NCI-H774 (cell line): ENCODE measurements around the gene HDAC11.

ENCODE experiments used
- DNase-seq: peaks from one replicate; lab custom pipeline; 2025; lab: John Stamatoyannopoulos, UW

HDAC11 gene

DNA sequence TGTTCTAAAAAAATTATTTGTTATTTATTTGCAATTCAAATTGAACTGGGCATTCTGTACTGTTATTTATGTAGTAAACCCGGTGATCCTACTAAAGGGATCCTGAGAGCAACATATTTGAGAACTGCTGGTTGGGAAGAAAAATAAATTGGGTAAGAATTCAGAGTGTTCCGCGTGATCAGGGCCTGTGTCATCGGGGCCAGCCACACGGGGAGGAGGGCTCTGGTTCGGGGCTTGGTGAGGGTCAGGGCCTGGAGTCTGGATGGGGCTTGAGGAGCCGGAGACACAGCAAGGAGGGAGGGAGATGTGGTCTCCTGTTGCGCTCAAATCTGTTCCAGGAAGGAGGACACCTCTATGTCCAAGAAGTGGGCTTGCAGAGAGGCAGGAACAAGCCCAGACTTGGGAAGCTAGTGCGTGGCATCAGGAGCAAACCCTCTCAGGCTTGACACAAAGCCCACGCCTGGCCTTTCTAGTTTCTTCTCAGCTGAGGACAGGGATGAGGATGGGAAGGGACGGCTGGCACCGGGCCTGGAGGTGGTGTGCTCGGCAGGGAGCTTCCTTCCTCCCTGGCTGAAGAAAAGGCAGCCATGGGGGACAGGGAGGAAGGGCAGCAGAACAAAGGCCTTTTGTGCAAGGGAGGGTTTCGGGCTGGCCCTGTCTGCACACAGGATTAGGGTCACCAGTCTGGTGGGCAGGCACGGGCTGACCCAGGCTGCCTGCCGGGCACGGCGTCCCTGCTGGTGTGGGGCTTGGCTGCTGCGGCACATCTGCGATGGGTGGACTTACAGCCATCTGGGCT lies 45.9 kb downstream of the HDAC11 start:
- no peak for DNase-seq

DNA sequence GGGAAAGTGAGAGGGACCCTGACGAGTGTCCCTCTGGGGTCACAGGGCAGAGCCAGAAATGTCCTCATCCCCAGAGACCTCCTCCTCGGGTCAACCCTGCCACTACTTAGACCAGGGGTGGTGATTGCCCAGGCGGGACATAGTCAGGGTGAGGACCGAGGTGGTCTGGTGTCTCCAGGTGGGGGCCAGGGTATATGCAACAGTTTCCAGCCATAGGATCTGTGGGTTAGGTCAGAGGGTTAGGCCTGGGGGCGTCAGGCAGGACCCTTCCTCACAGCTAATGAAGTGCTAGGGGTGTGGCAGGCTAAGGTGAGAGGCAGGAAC lies 46.5 kb downstream of the HDAC11 start:
- DNase-seq, result no peak

DNA sequence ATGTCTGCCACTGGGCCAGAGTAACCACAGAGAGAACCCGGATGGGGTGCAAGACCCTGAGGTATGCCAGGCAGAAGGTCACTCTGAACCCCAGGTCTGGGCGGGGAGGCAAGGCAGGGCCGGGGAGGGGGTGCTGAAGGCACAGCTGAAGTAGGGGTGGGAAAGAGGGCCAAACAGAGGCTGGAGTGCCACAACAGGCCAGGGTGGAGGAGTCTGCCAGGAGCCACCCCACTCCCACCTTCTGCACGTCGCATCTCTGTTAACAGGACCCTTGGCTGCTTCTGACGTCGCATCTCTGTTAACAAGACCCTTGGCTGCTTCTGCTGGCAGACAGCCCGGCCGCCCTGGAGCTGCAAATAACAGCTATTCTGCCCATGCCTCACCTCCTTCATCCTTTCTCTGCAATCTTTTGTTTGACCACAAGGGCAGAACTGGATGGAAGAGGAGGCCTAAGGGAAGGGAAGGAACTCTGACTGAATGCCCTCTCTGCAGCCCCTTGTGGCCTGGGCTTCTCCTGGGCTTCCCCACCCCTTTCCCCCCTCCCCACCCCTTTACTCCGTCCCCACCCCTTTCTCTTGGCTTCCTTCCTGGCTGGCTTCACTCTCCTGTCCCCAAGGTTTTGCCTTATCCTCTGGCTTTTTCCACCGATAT lies 48.2 kb downstream of the HDAC11 start:
- no peak for DNase-seq

DNA sequence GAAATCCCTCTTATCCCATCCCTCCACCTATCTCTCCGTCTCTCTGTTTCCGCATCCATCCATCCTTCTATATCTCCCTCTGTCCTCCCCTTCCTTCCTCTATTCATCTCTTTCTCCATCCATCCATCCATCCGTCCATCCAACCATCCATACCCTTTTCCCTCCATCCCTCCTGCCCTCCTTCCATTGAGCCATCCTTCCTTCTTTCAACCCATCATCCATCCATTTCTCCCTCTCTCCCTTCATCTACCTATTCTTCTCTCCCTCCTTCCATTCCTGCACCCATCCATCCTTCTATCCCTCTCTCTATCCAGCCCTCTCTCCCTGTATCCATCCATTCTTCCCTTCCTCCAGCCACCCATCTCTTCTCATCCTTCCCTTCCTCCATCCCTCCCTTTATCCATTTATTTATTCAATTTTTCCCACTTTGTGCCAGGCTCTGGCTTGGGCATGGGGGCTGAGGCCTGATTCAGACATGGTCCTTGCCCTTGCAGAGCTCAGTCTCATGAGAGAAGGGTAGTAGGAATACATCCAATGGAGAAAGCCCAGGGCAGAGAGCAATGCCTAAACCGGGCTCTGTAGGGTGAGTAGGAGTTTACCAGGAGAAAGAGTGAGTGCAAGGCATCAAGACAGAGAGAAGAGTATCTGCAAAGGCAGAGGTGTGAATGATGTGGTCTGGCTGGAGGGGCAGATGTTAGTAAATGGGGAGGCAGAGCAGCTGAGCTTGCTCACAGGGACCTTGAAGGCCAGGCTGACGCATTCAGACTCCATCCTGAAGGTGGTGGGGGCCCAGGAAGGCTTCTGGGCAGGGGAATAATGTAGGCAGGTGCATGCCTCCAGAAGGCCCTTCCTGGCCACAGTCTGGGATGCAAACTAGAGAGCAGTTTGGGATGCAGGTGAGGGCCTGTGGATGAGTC lies 49.3 kb downstream of the HDAC11 start:
- DNase-seq, result no peak

DNA sequence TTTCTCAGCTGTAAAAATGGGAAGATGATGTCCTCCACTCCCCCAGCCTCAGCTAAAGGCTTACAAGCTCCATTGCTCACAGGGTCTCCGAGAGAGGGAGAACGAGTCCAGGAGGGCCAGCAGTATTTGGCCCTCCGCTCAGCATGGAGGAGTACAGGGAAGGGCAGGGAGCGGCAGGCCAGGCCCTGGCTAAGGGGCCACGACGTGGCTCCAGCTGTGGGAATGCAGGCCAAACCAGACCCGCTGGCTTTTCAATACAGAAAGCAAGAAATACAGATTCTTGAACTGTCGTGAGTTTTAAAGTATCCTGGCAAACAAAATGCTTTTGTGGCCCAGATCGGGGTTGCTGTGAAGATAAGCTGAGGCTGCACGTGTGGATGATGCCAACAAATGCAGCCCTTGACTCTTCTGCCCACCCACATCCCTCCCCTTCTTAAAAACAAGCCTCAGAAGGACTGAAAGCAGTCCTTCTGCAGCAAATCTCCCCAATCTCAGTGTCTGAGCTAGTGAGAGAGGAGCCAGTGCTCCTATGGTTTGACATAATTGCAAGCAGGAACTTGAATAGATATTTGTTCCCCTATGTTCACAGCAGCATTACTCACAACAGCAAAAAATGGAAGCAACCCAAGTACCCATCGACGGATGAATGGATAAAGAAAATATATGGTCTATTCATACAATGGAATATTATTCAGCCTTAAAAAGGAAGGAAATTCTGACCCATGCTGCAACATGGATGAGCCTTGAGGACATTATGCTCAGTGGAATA lies 50.3 kb downstream of the HDAC11 start:
- no peak for DNase-seq

DNA sequence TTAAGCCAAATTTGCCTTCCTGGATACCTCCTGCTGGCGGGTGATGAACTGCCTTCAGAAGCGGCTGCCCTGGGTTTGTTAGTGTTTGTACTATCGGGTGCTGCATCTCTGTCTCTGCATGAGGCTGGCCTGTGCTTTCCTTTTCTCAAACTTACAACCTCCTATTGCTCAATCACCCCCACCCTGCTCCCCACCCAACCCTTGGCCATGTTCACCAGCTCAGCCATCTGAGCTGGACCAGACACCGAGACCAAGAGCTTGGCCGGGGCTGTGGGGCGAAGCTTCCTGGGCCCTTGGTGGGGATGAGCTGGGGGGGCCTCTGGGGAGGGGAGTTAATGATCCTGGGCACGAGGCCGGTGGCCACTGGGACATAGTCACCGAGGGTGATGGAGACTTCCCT lies 52.0 kb downstream of the HDAC11 start:
- DNase-seq, result no peak

DNA sequence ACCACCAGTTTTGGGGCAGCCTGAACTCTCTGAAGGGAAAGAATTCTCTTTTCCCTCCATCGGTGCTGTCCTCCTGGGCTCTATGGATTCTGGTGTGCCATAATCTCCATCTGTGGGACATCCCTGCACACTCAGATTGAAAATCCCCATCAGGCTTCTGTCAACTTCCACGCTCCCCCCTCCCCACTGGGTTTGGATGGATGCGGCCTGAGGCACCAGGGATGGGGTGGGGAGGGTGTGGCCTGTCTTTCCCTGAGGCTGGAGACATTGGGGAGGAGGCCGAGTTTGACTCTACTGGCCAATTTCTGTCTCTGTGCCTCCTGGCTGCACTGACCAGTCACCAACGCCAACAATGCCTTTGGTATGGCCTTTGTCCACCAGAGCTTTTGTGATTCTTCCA lies 52.5 kb downstream of the HDAC11 start:
- no peak for DNase-seq

DNA sequence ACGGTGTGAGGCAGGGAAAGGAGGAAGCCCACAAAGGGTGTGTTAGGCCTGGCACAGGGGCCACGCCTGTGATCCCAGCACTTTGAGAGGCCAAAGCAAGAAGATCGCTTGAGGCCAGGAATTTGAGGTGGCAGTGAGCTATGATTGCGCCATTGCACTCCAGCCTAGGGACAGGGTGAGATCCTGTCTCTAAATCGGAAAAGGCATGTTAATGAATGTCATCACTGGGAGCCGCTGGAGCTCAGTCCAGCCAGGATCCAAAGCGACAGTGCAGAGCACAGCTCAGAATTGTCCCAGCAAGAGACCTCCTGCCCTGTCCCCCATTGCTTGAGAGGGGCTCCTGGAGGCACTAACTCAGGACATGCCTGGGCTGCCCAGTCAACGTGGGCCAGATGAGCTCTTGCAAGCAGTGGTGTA lies 53.8 kb downstream of the HDAC11 start:
- no peak for DNase-seq

DNA sequence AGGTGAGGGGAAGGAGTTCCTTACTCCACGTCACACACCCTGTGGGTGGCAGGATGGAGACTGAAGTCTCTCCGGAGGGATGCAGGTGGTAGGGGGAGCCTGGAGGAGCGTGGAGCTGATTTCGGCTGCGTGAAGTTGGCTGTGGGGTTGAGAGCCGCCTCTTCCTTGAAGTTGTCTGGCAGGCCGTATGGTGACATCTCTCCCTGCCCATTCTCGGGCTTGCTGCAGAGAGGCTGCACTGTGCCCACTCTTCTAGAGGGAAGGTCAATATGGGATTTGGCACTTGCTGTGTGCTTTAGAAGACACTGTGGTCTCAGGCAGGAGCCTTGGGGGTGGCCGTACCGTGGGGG lies 55.4 kb downstream of the HDAC11 start:
- no peak for DNase-seq

DNA sequence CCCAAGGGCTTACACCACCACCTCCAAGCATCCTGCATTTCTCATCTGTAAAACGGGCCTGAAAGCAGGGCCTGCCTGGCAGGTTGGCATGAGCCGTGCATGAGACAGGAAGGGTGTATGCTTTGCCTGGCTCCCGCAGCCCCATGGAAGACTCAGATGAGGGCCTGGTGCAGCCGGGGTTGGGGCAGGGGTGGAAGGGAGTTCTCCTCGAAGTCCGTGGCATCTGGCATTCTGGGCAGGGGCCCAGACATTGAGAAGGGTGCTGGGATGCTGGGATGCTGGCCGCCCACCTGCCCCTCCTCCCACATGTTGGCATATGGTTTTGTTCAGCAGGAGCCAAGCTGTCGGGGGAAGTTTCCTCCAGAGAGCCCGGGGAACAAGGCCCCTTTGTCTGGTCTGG lies 55.8 kb downstream of the HDAC11 start:
- no peak for DNase-seq

DNA sequence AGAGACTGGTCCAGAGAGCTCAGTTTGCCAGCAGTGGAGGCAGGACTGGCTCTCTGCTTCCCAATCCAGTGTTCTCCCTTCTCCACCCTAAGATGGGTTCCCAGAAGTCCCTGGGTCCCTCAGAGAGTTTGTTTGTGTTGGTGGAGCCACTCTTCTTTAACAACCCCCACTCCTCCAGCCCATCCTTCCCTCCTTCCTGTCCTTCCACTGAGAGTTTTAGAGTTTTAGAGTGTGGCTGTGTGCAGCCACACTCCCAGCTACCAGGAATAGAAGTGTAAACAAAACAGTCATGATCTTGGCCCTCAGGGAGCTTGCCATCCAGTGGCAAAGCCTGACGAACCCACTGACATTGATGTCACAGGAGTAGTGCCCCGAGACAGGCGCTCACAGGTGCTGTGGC lies 56.3 kb downstream of the HDAC11 start:
- no peak for DNase-seq

DNA sequence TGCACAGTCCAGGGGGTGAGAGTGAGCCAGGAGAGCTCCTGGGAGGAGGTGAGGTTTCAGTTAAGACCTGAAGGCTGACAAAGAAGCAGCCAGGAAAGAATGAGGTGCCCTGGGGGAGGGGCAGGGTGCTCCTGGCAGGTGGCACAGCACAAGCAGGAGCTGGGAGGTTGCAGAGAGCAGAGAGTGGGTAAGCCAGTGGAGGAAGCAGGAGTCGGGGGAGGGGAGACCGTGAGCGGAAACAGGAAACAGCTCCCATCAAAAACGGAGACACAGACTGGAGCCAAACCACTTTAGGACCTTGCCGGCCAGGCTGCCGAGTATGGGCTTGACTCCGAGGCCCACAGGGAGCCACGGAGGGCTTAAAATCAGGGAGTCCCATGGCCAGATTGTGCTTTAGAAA lies 56.7 kb downstream of the HDAC11 start:
- no peak for DNase-seq

DNA sequence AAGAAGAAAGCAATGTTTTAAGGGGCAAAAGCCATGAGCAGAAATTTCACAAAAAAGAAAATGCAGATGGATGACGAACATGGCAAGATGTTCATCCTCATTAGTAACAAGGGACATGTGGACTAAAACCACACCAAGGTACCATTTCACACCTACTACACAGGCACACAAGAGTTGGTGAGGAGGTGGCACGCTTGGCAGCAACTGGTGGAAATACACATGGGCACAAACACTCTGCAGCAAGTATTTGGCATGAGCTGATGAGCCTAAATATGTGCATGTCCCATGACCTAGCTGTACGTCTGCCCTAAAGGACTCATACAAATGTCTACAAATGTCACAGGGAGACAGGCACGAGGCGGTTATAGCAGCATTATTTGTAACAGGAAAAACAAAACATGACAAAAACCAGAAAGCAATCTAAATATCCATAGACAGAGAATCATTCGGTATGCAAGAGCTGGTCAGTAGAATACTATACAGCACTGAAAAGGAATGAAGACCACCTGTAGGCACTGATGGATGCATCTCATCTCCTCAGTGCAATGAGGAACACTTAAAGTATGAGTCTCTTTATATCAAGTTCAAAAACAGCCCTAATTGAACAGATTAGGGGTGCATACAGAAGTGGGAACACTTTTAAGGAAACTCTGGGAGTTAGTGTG lies 57.3 kb downstream of the HDAC11 start:
- DNase-seq, result no peak

DNA sequence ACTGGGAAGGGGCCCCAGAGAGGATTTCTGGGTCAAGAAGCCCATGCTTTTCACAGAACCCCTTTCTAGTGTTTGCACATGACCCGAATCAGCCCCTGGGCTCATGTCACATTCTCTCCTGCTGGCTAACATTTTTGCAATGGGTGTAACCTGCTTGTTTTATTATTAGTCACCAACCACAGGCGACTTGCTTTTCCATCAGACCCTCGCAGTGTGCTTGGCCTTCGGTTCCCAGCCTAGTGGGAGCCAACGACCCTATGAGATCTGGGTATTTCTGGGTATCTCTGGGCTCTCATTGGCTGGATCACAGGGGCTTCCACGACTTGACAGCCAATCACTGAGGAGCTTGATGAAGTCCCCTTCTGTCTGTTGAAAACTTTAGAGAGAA lies 57.8 kb downstream of the HDAC11 start:
- no peak for DNase-seq

DNA sequence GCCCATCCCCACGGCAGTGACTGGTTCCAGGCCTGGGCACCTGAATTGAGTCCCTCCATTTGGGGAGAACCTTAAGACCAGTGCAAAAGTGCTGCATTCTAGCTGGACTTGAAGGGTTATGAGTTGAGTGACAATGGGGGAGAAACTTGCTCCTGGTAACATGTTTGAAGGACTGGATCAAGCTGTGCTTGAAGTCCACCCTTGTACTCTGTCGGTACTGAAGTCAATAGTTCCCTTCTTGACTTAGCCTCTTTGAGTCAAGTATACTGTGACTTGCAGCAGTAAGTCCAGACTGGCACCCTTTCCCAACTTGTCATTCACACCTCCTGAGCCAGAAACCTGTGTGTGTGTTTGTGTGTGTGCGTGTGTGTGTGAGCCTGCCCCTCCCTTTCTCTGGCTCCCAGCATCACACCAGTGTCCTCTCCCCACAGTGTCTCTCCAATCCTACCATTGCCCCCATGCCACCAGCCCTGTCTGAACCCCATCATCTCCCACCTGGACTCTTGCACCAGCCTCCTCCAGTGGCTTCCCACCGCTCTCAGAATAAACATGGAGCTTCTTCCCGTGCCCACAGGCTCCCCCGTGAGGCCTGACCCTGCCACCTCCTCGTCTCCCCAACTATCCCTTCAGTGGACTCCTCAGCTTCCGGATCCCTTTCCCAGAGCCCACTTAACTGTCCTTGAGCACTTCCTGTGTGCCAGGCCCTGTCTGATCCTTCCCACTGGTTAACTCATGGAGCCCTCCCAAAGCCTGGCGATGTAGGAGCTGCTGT lies 58.6 kb downstream of the HDAC11 start:
- no peak for DNase-seq

DNA sequence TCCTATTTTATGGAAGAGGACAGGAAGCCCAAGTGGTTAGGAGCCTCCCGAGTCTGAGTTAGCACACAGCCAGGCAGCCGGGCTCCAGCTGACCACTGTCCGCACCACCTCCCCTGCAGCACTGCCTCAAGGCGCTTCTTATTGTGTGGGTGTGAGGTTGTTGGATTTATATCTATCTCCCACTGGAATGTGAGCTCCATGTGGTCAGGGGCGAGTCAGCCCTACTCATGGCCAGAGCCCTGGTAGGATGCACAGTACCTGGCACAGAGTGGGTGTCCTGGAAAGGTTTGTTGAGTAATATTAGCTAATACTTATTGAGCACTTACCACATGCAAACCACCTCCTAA lies 59.2 kb downstream of the HDAC11 start:
- no peak for DNase-seq

DNA sequence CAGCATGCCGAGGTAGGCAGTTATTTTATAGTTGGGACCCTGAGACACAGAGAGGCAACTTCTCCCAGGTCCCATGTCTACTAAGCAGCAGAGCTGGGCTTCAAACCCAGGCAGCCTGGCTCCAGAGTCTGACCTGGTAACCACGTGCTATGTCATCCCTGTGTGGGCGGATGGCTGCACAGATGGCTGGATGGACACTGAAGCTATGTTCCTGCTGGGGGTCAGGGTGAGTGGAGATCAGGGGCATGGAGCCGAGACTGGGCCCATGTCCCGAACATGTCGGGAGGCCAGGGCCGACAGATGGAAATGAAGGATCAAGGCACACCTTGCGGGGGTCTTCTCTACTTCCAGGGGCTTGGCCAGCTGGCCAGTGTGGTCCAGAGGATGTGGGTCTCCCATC lies 59.6 kb downstream of the HDAC11 start:
- no peak for DNase-seq

DNA sequence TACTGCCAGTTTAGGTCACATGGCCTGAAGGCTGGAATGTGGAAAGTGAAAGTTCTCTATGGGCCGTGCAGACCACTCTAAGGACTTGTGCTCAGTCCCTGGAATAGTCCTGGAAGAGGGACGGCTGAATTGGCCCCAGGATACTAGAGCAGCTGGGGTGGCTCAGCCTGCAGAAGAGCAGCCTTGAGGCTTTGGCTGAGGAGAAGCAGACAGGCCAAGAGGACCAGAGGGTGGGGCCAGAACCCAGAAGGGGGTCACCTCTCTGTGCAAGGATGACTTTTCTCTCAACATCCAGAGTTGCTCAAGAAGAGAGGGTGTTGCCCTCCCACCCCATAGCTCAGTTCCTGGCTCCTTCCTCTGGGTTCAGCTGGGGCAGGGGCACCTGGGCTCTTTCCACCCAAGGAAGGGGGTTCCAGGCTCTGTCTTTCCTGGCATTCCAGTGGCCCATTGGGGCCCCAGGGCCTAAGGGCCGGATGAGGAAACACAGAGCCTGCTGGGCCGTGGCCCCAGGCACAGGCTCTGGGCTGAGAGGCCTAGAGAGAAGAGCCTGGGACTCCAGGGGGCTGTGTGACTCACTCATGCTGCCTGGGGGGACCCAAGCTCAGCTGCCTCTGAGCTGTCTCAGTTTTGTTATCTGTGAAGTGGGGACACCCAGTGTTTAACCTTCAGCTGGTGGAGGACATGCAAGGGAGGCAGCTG lies 60.3 kb downstream of the HDAC11 start:
- DNase-seq, result no peak

DNA sequence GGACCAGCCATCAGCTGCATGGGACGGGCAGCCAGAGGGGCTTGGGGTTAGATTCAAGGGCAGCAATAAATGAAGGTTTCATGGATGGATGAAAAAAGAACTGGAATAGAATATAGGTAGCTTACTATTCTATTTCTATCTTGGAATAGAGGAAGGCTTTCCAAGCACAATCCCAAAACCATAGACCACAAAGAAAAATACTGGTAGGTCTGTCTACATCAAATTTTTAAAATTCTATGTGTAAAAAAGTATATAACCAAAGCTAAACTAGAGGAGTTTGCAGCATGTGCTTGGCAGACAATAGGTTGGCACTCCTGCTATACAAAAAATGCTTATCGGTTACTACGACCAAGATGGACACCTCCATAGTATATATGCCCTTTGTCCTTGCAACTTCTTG lies 61.6 kb downstream of the HDAC11 start:
- no peak for DNase-seq

DNA sequence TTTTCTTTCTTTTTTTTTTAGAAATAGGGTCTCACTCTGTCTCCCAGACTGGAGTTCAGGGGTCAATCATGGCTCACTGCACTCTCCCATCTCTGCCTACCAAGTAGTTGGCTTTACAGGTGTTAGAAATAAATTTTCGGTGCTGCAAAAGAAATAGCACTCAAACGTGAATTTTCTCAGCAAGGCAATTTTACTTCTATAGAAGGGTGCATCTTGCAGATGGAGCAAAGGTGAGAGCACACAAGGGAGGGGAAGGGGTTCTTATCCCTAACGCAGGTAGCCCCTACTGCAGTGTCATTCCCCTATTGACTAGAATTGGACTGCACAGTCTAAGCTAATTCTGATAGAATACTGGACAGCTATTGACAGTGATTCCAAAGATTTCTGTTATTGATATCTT lies 62.0 kb downstream of the HDAC11 start:
- no peak for DNase-seq

DNA sequence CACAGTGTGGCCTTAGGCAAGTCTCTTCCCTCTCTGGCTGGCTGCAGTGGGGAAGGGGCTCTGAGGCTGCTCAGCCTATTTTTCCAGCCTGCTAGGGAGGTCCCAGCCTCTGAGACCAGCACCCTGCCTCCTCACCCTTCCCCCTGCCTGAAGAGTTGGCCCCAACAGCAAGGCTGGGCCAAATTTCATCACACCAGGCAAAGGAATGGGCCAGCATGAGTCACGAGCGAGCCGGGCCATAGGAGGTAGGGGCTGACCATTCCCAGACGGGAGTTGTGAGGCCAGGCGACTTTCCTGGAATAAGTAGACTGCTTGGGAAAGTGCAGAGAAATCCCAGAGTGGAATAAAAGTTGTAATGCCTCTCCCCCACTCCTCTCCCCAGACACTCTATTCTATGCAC lies 63.1 kb downstream of the HDAC11 start:
- no peak for DNase-seq
